HepG2 (cell line): ENCODE results near the gene DPP6. TPM values are rescaled to one million over a fixed set of nuclear protein-coding genes. Genes with fewer than 3 reads are reported as not detected.
A peak's percentile ranks its signal among the peaks of the same experiment; 100 is the strongest.

ENCODE experiments used
- ATAC-seq: fragments of 200-7000 bp; cut with Tn5 transposase; 3 replicates; pipeline ENCODE4 v1.9.1; 2020; ENCODE audit warnings: mild to moderate bottlenecking, moderate library complexity
- BruUV-seq: library from RNA; stranded (reverse); fragments of 400-500 nt; replicated peaks from 2 replicates; lab custom pipeline; 2021; lab: Mats Ljungman, UMichigan
- CTCF ChIA-PET: fragments of 300-600 bp; formaldehyde crosslinking; extraction: SDS; loops from one replicate; lab custom pipeline; 2021; ENCODE audit warnings: low total read pairs, inconsistent platforms, low intra/inter-chr PET ratio; lab: Yijun Ruan, JAX
- POLR2A ChIA-PET: fragments of 350-600 bp; sonication (Branson Sonifier 250); formaldehyde crosslinking; loops from one replicate; lab custom pipeline; 2020; ENCODE audit warnings: antibody characterized with exemption, inconsistent platforms; lab: Yijun Ruan, JAX
- DNase-seq: peaks from one replicate; pipeline ENCODE4 v3.0.0-alpha.2; 2015; ENCODE audit warnings: low spot score
- FAIRE-seq: peaks from 3 replicates; lab custom pipeline; 2011; peaks lifted over from hg19 to GRCh38; lab: Jason Lieb, UNC
- H2AFZ ChIP-seq: one replicate; pipeline ENCODE4 v1.6.1; 2011; ENCODE audit warnings: low read length, inconsistent platforms
- H3K27ac ChIP-seq: fragments of 300-600 bp; 3 replicates; pipeline ENCODE4 v1.8.0; 2011; ENCODE audit warnings: mixed run types, mild to moderate bottlenecking, mixed read lengths, low read length, inconsistent platforms; ENCODE audit not compliant: insufficient read depth; ENCODE audit errors: extremely low read length
- H3K27me3 ChIP-seq, 2 experiments: fragments of 200-600 bp in 1 of 2; 2 replicates in 1 of 2; 3 replicates in 1 of 2; pipeline versions ENCODE4 v1.6.0 to v1.8.0; 2011; ENCODE audit warnings: low read length in 2 of 2, mild to moderate bottlenecking in 2 of 2, moderate library complexity in 2 of 2, inconsistent platforms in 1 of 2; ENCODE audit not compliant: insufficient read depth in 2 of 2, control insufficient read depth in 1 of 2
- H3K36me3 ChIP-seq, 2 experiments: fragments of 200-600 bp in 1 of 2; replicated peaks in 1 of 2; 2 replicates in 1 of 2; 3 replicates in 1 of 2; pipeline versions ENCODE4 v1.5.1 to v1.8.0; 2011; ENCODE audit warnings: low read length in 2 of 2, inconsistent platforms in 1 of 2; ENCODE audit not compliant: insufficient read depth in 2 of 2, control insufficient read depth in 1 of 2
- H3K4me1 ChIP-seq: 2 replicates; pipeline ENCODE4 v1.5.1; 2012; ENCODE audit warnings: low read length, inconsistent platforms; ENCODE audit not compliant: insufficient read depth
- H3K4me2 ChIP-seq: 2 replicates; pipeline ENCODE4 v1.6.0; 2011; ENCODE audit warnings: low read depth, low read length, inconsistent platforms
- H3K4me3 ChIP-seq, 3 experiments: fragments of 200-600 bp in 1 of 3; sonication (generic), shearing (Covaris generic) in 1 of 3; replicated peaks in 1 of 3; 2 replicates each; pipeline ENCODE4 v1.5.1; 2011 to 2016; ENCODE audit warnings: low read length in 3 of 3, inconsistent platforms in 2 of 3, low read depth in 2 of 3, mild to moderate bottlenecking in 2 of 3, control low read depth in 1 of 3, mixed read lengths in 1 of 3; ENCODE audit not compliant: insufficient read depth in 1 of 3
- H3K79me2 ChIP-seq: one replicate; pipeline ENCODE4 v1.6.1; 2011; ENCODE audit warnings: low read length, inconsistent platforms; ENCODE audit not compliant: insufficient read depth
- H3K9ac ChIP-seq: 2 replicates; pipeline ENCODE4 v1.6.0; 2011; ENCODE audit warnings: mild to moderate bottlenecking, low read depth, low read length, inconsistent platforms; ENCODE audit not compliant: insufficient read depth
- H3K9me3 ChIP-seq: 2 replicates; pipeline ENCODE4 v1.5.1; 2012; ENCODE audit warnings: mild to moderate bottlenecking, low read length
- H4K20me1 ChIP-seq: 2 replicates; pipeline ENCODE4 v1.6.0; 2011; ENCODE audit warnings: inconsistent platforms, mild to moderate bottlenecking, low read length, moderate library complexity; ENCODE audit not compliant: insufficient read depth
- CHD2 ChIP-seq: IDR thresholded peaks from 2 replicates; pipeline ENCODE4 v1.6.1; 2011; ENCODE audit warnings: low read depth, low read length, improper control_type of control experiment
- KDM5B ChIP-seq: sonication (generic); formaldehyde crosslinking; IDR thresholded peaks from 2 replicates; pipeline ENCODE4 v1.4.0; 2020; ENCODE audit warnings: missing genetic modification reagents, mild to moderate bottlenecking, borderline replicate concordance
- MTA3 ChIP-seq: sonication (generic); formaldehyde crosslinking; IDR thresholded peaks from 2 replicates; pipeline ENCODE4 v1.4.0; 2020; ENCODE audit warnings: missing genetic modification reagents
- NFE2L1 ChIP-seq: sonication (generic); formaldehyde crosslinking; IDR thresholded peaks from 2 replicates; pipeline ENCODE4 v1.4.0; 2020; ENCODE audit warnings: missing genetic modification reagents, mild to moderate bottlenecking, borderline replicate concordance
- POGZ ChIP-seq: sonication (generic); formaldehyde crosslinking; IDR thresholded peaks from 2 replicates; pipeline ENCODE4 v1.4.0; 2020; ENCODE audit warnings: mild to moderate bottlenecking, missing genetic modification reagents
- RCOR2 ChIP-seq: IDR thresholded peaks from 2 replicates; pipeline ENCODE4 v1.6.1; 2016; ENCODE audit warnings: missing biosample characterization, missing genetic modification reagents
- SP1 ChIP-seq, 2 experiments: fragments of 450-650 bp in 1 of 2; sonication (generic) in 1 of 2; formaldehyde crosslinking in 1 of 2; IDR thresholded peaks; 2 replicates each; pipeline versions ENCODE4 v1.4.0 to v1.6.1; 2016 to 2020; ENCODE audit warnings: missing genetic modification reagents in 1 of 2
- SUZ12 ChIP-seq: fragments of 150-350 bp; IDR thresholded peaks from 2 replicates; pipeline ENCODE4 v1.6.1; 2014; ENCODE audit warnings: low read depth, low read length
- TGIF2 ChIP-seq: IDR thresholded peaks from 2 replicates; pipeline ENCODE4 v1.6.1; 2016; ENCODE audit warnings: control low read depth, missing compliant biosample characterization
- XBP1 ChIP-seq: sonication (generic); formaldehyde crosslinking; IDR thresholded peaks from 2 replicates; pipeline ENCODE4 v1.5.0; 2020; ENCODE audit warnings: missing genetic modification reagents
- ZNF3 ChIP-seq: IDR thresholded peaks from 2 replicates; pipeline ENCODE4 v1.7.0; 2017; ENCODE audit warnings: inconsistent platforms
- ZNF605 ChIP-seq: sonication (generic); formaldehyde crosslinking; IDR thresholded peaks from 2 replicates; pipeline ENCODE4 v1.8.0; 2022; ENCODE audit warnings: mild to moderate bottlenecking, missing genetic modification reagents
- ZNF768 ChIP-seq: sonication (generic); formaldehyde crosslinking; IDR thresholded peaks from 2 replicates; pipeline ENCODE4 v1.4.0; 2020; ENCODE audit warnings: missing genetic modification reagents
- ZNF891 ChIP-seq: sonication (generic); formaldehyde crosslinking; IDR thresholded peaks from 2 replicates; pipeline ENCODE4 v1.5.0; 2020; ENCODE audit warnings: mild to moderate bottlenecking, missing genetic modification reagents
- WGBS: methylation state at CpG from one replicate; pipeline ENCODE4 v1.1.6; 2017; ENCODE audit warnings: low lambda C conversion rate; 5-methylcytosine and 5-hydroxymethylcytosine counted together
- in situ Hi-C: cut with HindIII; loops from 2 replicates; pipeline ENCODE4 v1.10.0; 2017; ENCODE audit warnings: low pct_unique_long_range_greater_than_20kb; ENCODE audit not compliant: extremely low pct_ligation_motif_present
- intact Hi-C: fragments of 100-400 bp; cut with micrococcal nuclease; formaldehyde crosslinking; loops from one replicate; pipeline ENCODE4 v1.10.0; 2022; ENCODE audit not compliant: unreplicated experiment
- polyA plus RNA-seq, 8 experiments: library from polyadenylated mRNA; depleted of rRNA in 3 of 8; stranded (reverse) in 7 of 8; unstranded in 1 of 8; fragments of >200 nt; fragmentation: Illumina TruSeq in 4 of 8; extraction: Trizol in 4 of 8; gene quantifications; 2 replicates each; pipeline versions ENCODE4 v1.2.1 to v1.2.3, GENCODE V29; 2011 to 2016; ENCODE audit warnings: low read depth in 4 of 8, missing spikeins in 1 of 8, mixed read lengths in 1 of 8; ENCODE audit not compliant: insufficient read depth in 1 of 8
- total RNA-seq, 5 experiments: library from RNA; depleted of rRNA; stranded (reverse); fragments of >200 nt; fragmentation: Illumina TruSeq; extraction: Trizol; gene quantifications; 2 replicates each; pipeline ENCODE4 v1.2.3, GENCODE V29; 2016; ENCODE audit warnings: low read depth in 1 of 5
- TF ChIP-seq, protein P1 (sequence below): sonication (generic); formaldehyde crosslinking; IDR thresholded peaks from 2 replicates; pipeline ENCODE4 v1.4.0; 2020; ENCODE audit warnings: missing genetic modification reagents
- TF ChIP-seq, protein P2 (sequence below): sonication (generic); formaldehyde crosslinking; IDR thresholded peaks from 2 replicates; pipeline ENCODE4 v1.9.0; 2022; ENCODE audit warnings: missing genetic modification reagents, mild to moderate bottlenecking, borderline replicate concordance
- TF ChIP-seq, protein P3 (sequence below): sonication (generic); formaldehyde crosslinking; IDR thresholded peaks from 2 replicates; pipeline ENCODE4 v1.5.1; 2020; ENCODE audit warnings: mild to moderate bottlenecking, missing genetic modification reagents, moderate library complexity

The DPP6 gene
- total and polyA plus RNA-seq, 2 of the 13 experiments (the other 11 are each of a cell fraction or from before 2014, with no cell fraction given): not detected

DNA sequence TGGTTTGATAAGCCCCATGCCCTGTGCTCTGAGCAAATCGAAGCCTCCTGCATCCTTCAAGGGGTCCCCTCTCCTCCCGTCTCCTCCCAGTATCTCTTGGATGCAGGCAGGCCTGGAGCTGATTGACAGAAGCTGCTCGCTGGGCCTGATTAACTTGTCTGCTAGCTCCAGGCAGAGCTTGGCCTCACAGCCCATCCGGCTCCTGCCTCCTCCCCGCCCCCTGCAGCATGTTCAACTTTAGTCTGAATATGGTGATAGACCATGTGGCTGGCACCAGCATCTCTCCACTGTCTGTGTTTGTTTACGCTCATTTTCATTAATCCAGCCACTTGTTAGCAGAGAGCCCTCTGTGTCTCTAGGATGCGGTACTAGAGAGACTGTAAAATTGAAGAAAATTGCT, 432.2 kb downstream of the DPP6 start:
- TF ChIP-seq RCOR2: no peak
- no peak for TF ChIP-seq ZNF3 (CRISPR knock-in tag)
- TF ChIP-seq SP1 (IDR thresholded peaks at IDR 0.05): no peak
- no peak for TF ChIP-seq SP1 (CRISPR knock-in tag; IDR thresholded peaks at IDR 0.05)
- no peak for TF ChIP-seq ZNF605 (CRISPR knock-in tag)
- no peak for TF ChIP-seq ZNF891 (CRISPR knock-in tag)
- no peak for TF ChIP-seq ZNF768 (CRISPR knock-in tag)
- TF ChIP-seq XBP1 (CRISPR knock-in tag): no peak
- TF ChIP-seq, protein P1, sequence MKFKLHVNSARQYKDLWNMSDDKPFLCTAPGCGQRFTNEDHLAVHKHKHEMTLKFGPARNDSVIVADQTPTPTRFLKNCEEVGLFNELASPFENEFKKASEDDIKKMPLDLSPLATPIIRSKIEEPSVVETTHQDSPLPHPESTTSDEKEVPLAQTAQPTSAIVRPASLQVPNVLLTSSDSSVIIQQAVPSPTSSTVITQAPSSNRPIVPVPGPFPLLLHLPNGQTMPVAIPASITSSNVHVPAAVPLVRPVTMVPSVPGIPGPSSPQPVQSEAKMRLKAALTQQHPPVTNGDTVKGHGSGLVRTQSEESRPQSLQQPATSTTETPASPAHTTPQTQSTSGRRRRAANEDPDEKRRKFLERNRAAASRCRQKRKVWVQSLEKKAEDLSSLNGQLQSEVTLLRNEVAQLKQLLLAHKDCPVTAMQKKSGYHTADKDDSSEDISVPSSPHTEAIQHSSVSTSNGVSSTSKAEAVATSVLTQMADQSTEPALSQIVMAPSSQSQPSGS (CRISPR knock-in tag): no peak
- TF ChIP-seq KDM5B: no peak
- TF ChIP-seq POGZ (CRISPR knock-in tag): no peak
- no peak for TF ChIP-seq CHD2
- TF ChIP-seq SUZ12: no peak
- TF ChIP-seq NFE2L1 (CRISPR knock-in tag): no peak
- no peak for TF ChIP-seq TGIF2
- TF ChIP-seq, protein P2, sequence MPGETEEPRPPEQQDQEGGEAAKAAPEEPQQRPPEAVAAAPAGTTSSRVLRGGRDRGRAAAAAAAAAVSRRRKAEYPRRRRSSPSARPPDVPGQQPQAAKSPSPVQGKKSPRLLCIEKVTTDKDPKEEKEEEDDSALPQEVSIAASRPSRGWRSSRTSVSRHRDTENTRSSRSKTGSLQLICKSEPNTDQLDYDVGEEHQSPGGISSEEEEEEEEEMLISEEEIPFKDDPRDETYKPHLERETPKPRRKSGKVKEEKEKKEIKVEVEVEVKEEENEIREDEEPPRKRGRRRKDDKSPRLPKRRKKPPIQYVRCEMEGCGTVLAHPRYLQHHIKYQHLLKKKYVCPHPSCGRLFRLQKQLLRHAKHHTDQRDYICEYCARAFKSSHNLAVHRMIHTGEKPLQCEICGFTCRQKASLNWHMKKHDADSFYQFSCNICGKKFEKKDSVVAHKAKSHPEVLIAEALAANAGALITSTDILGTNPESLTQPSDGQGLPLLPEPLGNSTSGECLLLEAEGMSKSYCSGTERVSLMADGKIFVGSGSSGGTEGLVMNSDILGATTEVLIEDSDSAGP (CRISPR knock-in tag): no peak
- TF ChIP-seq, protein P3, sequence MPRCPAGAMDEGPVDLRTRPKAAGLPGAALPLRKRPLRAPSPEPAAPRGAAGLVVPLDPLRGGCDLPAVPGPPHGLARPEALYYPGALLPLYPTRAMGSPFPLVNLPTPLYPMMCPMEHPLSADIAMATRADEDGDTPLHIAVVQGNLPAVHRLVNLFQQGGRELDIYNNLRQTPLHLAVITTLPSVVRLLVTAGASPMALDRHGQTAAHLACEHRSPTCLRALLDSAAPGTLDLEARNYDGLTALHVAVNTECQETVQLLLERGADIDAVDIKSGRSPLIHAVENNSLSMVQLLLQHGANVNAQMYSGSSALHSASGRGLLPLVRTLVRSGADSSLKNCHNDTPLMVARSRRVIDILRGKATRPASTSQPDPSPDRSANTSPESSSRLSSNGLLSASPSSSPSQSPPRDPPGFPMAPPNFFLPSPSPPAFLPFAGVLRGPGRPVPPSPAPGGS (CRISPR knock-in tag): no peak
- TF ChIP-seq MTA3 (CRISPR knock-in tag): no peak
- TF ChIP-seq, all 625 proteins: peak for 0

More for the DNA sequence above, 432.2 kb downstream of the DPP6 start:
- Histone ChIP-seq H3K4me1 (no peaks in the 10 kb centered on the region), H3K79me2 (no peaks in the 10 kb centered on the region), H3K9me3 (no peaks in the 10 kb centered on the region), H4K20me1 (no peaks in the 10 kb centered on the region), H3K9ac (no peak overlapping the region), H3K4me2 (no peak overlapping the region), H2AFZ (no peak overlapping the region), H3K36me3 (no peaks in the 10 kb centered on the region), H3K27ac (no peak overlapping the region), H3K27me3 (peaks cover 0 to 2% of the 10 kb centered on the region in 2 experiments; a peak in 1 of 5 replicates), H3K4me3 (no peak overlapping the region)
- peak; percentile 42; the same call in 1 of the 3 replicates for ATAC-seq
- BruUV-seq: no TSS peak
- in situ Hi-C loops: no loop called here
- 22% methylated on average over 7 of the region's 7 CpGs for WGBS
- no peak for DNase-seq
- intact Hi-C loops: no loop called here
- POLR2A ChIA-PET: no interaction called here
- FAIRE-seq: no peak
- CTCF ChIA-PET: no interaction called here
